ENCODE data around the gene PAGE1. TPM values are rescaled to one million over a fixed set of nuclear protein-coding genes. Genes with fewer than 3 reads are reported as not detected.

Gene PAGE1
- not detected in 2 replicates for total RNA-seq (ENCODE audit: low replicate concordance)

GRCh38 chrX:49695276-49696180 lies at the start of gene PAGE1:
Gene PAGE1, minus strand, starts transcription at chrX:49695984. Its CDS starts 1,214 bp downstream, at chrX:49694770.

Other genes with a start within 250 kb of the PAGE1 start
- gene GAGE12C, start 163.8 kb downstream of the PAGE1 start, total RNA-seq (ENCODE audit: low replicate concordance), result not detected in 2 replicates
- gene GAGE12D, start 154.3 kb downstream of the PAGE1 start, total RNA-seq (ENCODE audit: low replicate concordance), result not detected in 2 replicates
- gene GAGE12E, start 144.7 kb downstream of the PAGE1 start, total RNA-seq (ENCODE audit: low replicate concordance), result not detected in 2 replicates
- gene GAGE12F, start 135.1 kb downstream of the PAGE1 start, total RNA-seq (ENCODE audit: low replicate concordance), result not detected in 2 replicates
- gene GAGE12G, start 125.6 kb downstream of the PAGE1 start, total RNA-seq (ENCODE audit: low replicate concordance), result not detected in 2 replicates
- gene GAGE12H, start 116.0 kb downstream of the PAGE1 start, total RNA-seq (ENCODE audit: low replicate concordance), result not detected in 2 replicates
- gene GAGE2A, start 106.5 kb downstream of the PAGE1 start, total RNA-seq (ENCODE audit: low replicate concordance), result not detected in 2 replicates
- gene GAGE1, start 97.0 kb downstream of the PAGE1 start, total RNA-seq (ENCODE audit: low replicate concordance), result not detected in 2 replicates
- gene PAGE4, start 133.3 kb upstream of the PAGE1 start, total RNA-seq (ENCODE audit: low replicate concordance), result not detected in 2 replicates
- 2.9 and 3.9 TPM in 2 replicates for gene USP27X, start 183.5 kb upstream of the PAGE1 start, total RNA-seq (ENCODE audit: low replicate concordance)
- gene CLCN5, start 226.6 kb upstream of the PAGE1 start, total RNA-seq (ENCODE audit: low replicate concordance), result 6.0 and 10.8 TPM in 2 replicates

All from smooth muscle cell of the coronary artery (primary cell).